PC-3 (cell line): Measurements from ENCODE around the gene SRGAP3. TPM values are rescaled to one million over a fixed set of nuclear protein-coding genes. Genes with fewer than 3 reads are reported as not detected.

Experiments used
- ATAC-seq: fragments of 200-7000 bp; cut with Tn5 transposase; 2 replicates; pipeline ENCODE4 v1.9.1; 2020; ENCODE audit warnings: mild to moderate bottlenecking, moderate library complexity
- BruUV-seq: library from RNA; stranded (reverse); fragments of 400-500 nt; replicated peaks from 2 replicates; lab custom pipeline; 2021; lab: Mats Ljungman, UMichigan
- CTCF ChIA-PET: fragments of 300-600 bp; sonication (Branson Sonifier 250); formaldehyde crosslinking; loops from one replicate; lab custom pipeline; 2022; ENCODE audit warnings: antibody characterized with exemption; lab: Charles Lee
- POLR2A ChIA-PET: fragments of 300-600 bp; sonication (Branson Sonifier 250); formaldehyde crosslinking; loops from one replicate; lab custom pipeline; 2022; ENCODE audit warnings: antibody characterized with exemption; ENCODE audit not compliant: unreplicated experiment; lab: Charles Lee
- DNase-seq: peaks from one replicate; pipeline ENCODE4 v3.0.0-alpha.2; 2015
- H2AFZ ChIP-seq: fragments of 300-600 bp; sonication (generic); 2 replicates; pipeline ENCODE4 v1.6.0; 2016; ENCODE audit warnings: antibody characterized with exemption, low read length
- H3F3A ChIP-seq: fragments of 300-600 bp; sonication (generic); one replicate; pipeline ENCODE4 v1.6.0; 2017; ENCODE audit warnings: antibody characterized with exemption, low read length, control low read depth, mild to moderate bottlenecking; ENCODE audit not compliant: unreplicated experiment
- H3K27ac ChIP-seq: fragments of 300-600 bp; sonication (generic); 2 replicates; pipeline ENCODE4 v1.5.1; 2016; ENCODE audit warnings: mild to moderate bottlenecking, low read length
- H3K27me3 ChIP-seq: fragments of 300-600 bp; sonication (generic); 2 replicates; pipeline ENCODE4 v1.6.1; 2016; ENCODE audit warnings: low read length, mixed read lengths
- H3K36me3 ChIP-seq: fragments of 300-600 bp; sonication (generic); 2 replicates; pipeline ENCODE4 v1.6.1; 2016; ENCODE audit warnings: low read depth, mixed run types, low read length, mixed read lengths
- H3K4me1 ChIP-seq: fragments of 300-600 bp; sonication (generic); 2 replicates; pipeline ENCODE4 v1.5.1; 2016; ENCODE audit warnings: low read length; ENCODE audit not compliant: insufficient read depth
- H3K4me2 ChIP-seq: fragments of 300-600 bp; sonication (generic); 2 replicates; pipeline ENCODE4 v1.6.0; 2016; ENCODE audit warnings: low read length
- H3K4me3 ChIP-seq: fragments of 300-600 bp; sonication (generic); 2 replicates; pipeline ENCODE4 v1.5.1; 2016; ENCODE audit warnings: mild to moderate bottlenecking, low read length, mixed read lengths
- H3K79me2 ChIP-seq: fragments of 300-600 bp; sonication (generic); 2 replicates; pipeline ENCODE4 v1.6.1; 2017; ENCODE audit warnings: low read length, mixed read lengths
- H3K9ac ChIP-seq: fragments of 300-600 bp; sonication (generic); 2 replicates; pipeline ENCODE4 v1.6.0; 2016; ENCODE audit warnings: mild to moderate bottlenecking, low read length
- H3K9me2 ChIP-seq: fragments of 300-600 bp; sonication (generic); replicated peaks from 2 replicates; pipeline ENCODE4 v1.6.1; 2016; ENCODE audit warnings: mixed run types, low read length, mixed read lengths
- H3K9me3 ChIP-seq: fragments of 300-600 bp; sonication (generic); 2 replicates; pipeline ENCODE4 v1.6.1; 2016; ENCODE audit warnings: low read length, mixed read lengths
- H4K20me1 ChIP-seq: fragments of 300-600 bp; sonication (generic); 2 replicates; pipeline ENCODE4 v1.6.1; 2016; ENCODE audit warnings: low read length, mixed read lengths
- EZH2 ChIP-seq: fragments of 300-600 bp; sonication (generic); IDR thresholded peaks from one replicate; pipeline ENCODE4 v1.6.1; 2017; ENCODE audit warnings: antibody characterized with exemption, mild to moderate bottlenecking, low read length; ENCODE audit not compliant: unreplicated experiment
- EZH2phosphoT487 ChIP-seq: fragments of 300-600 bp; sonication (generic); IDR thresholded peaks from 2 replicates; pipeline ENCODE4 v1.6.1; 2018; ENCODE audit warnings: mild to moderate bottlenecking, antibody characterized with exemption, low read length, borderline replicate concordance
- intact Hi-C: fragments of 100-400 bp; cut with micrococcal nuclease; formaldehyde crosslinking; loops from 2 replicates; pipeline ENCODE4 v1.9.0; 2023
- total RNA-seq: library from RNA; depleted of rRNA; stranded (reverse); fragments of >200 nt; gene quantifications from 2 replicates; pipeline ENCODE4 v1.2.3, GENCODE V29; 2014
- TF ChIP-seq, protein P1 (sequence below): fragments of 300-600 bp; sonication (generic); conservative IDR thresholded peaks from 2 replicates; pipeline ENCODE4 v1.5.1; 2017; ENCODE audit warnings: antibody characterized with exemption, low read depth, mild to moderate bottlenecking, low read length

The SRGAP3 gene
- total RNA-seq, 1 experiment from 2014 or later: 7.5 TPM

DNA sequence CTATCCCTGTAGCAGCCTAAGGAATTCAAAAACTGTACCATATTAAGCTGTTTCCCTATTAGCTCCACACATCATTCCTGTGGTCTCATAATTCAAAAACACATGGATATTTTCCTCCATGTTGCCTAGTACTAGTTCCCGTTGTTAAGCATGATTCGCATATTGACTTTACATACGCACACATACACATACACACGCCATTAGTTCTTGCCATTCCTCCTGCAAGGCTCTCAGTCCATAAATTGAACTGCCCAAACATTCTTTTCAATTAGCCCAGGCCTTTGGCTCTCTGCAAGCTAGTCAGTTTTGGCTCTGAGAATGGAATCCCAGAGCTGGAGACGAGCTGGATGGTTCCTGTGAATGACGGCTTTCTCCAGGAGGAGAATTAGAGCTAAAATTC, 229.0 kb downstream of the SRGAP3 start:
- ChIA-PET POLR2A (no interaction called here), CTCF (no interaction called here)
- H3K4me2 ChIP-seq: no peak overlapping the region
- no peaks in the 10 kb centered on the region for H3K36me3 ChIP-seq
- no TSS peak for BruUV-seq
- no peak for TF ChIP-seq EZH2phosphoT487
- TF ChIP-seq, protein P1, sequence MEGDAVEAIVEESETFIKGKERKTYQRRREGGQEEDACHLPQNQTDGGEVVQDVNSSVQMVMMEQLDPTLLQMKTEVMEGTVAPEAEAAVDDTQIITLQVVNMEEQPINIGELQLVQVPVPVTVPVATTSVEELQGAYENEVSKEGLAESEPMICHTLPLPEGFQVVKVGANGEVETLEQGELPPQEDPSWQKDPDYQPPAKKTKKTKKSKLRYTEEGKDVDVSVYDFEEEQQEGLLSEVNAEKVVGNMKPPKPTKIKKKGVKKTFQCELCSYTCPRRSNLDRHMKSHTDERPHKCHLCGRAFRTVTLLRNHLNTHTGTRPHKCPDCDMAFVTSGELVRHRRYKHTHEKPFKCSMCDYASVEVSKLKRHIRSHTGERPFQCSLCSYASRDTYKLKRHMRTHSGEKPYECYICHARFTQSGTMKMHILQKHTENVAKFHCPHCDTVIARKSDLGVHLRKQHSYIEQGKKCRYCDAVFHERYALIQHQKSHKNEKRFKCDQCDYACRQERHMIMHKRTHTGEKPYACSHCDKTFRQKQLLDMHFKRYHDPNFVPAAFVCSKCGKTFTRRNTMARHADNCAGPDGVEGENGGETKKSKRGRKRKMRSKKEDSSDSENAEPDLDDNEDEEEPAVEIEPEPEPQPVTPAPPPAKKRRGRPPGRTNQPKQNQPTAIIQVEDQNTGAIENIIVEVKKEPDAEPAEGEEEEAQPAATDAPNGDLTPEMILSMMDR: no peak
- no peak for TF ChIP-seq EZH2
- H3K9ac ChIP-seq: no peak overlapping the region
- H2AFZ ChIP-seq: no peak overlapping the region
- H3K4me3 ChIP-seq: no peak overlapping the region
- H3K9me3 ChIP-seq: no peaks in the 10 kb centered on the region
- no peak overlapping the region for H3K27ac ChIP-seq
- ATAC-seq (no peak), DNase-seq (no peak)
- H4K20me1 ChIP-seq: no peaks in the 10 kb centered on the region
- no peaks in the 10 kb centered on the region for H3K4me1 ChIP-seq
- no peaks in the 10 kb centered on the region for H3F3A ChIP-seq
- no peaks in the 10 kb centered on the region for H3K79me2 ChIP-seq
- intact Hi-C loops: no loop called here
- no peaks in the 10 kb centered on the region for H3K9me2 ChIP-seq
- H3K27me3 ChIP-seq: no peaks in the 10 kb centered on the region

- CTCF ChIA-PET: no interaction called here
- POLR2A ChIA-PET: no interaction called here
- no peak for ATAC-seq
- no TSS peak for BruUV-seq
- Histone ChIP-seq H3K27ac (no peak overlapping the region), H3K27me3 (no peaks in the 10 kb centered on the region), H3F3A (no peaks in the 10 kb centered on the region), H3K4me2 (no peak overlapping the region), H3K4me1 (no peaks in the 10 kb centered on the region), H3K9ac (no peak overlapping the region), H3K9me2 (no peaks in the 10 kb centered on the region), H3K9me3 (no peaks in the 10 kb centered on the region), H3K79me2 (no peaks in the 10 kb centered on the region), H3K4me3 (no peak overlapping the region), H2AFZ (no peak overlapping the region), H3K36me3 (no peaks in the 10 kb centered on the region), H4K20me1 (no peaks in the 10 kb centered on the region)
- TF ChIP-seq EZH2 (no peak), EZH2phosphoT487 (no peak)
- TF ChIP-seq, protein P1: no peak
- intact Hi-C loops: no loop called here
- no peak for DNase-seq
Observed at GRCh38 chr3:9019259-9019961, 230.0 kb downstream of the SRGAP3 start.

GRCh38 chr3:9015250-9015649, 234.2 kb downstream of the SRGAP3 start:
- 0 out of 2 replicates have a peak, but pooled peaks cover 5% of the 10 kb centered on the region for H3K4me1 ChIP-seq
- no peaks in the 10 kb centered on the region for H3K79me2 ChIP-seq
- H3F3A ChIP-seq: no peaks in the 10 kb centered on the region
- TF ChIP-seq EZH2: no peak
- H3K4me3 ChIP-seq: no peak overlapping the region
- CTCF ChIA-PET: no interaction called here
- DNase-seq (no peak), ATAC-seq (no peak)
- H3K9me2 ChIP-seq: no peaks in the 10 kb centered on the region
- no peaks in the 10 kb centered on the region for H3K27me3 ChIP-seq
- H3K4me2 ChIP-seq: no peak overlapping the region
- no peak overlapping the region for H3K27ac ChIP-seq
- no peaks in the 10 kb centered on the region for H3K9me3 ChIP-seq
- H4K20me1 ChIP-seq: no peaks in the 10 kb centered on the region
- intact Hi-C loops: no loop called here
- POLR2A ChIA-PET: no interaction called here
- no peak overlapping the region for H3K9ac ChIP-seq
- H3K36me3 ChIP-seq: no peaks in the 10 kb centered on the region
- BruUV-seq: no TSS peak
- H2AFZ ChIP-seq: no peak overlapping the region
